A549 treated with RU486 at 1 μM for 4 hours (cell line): Measurements from ENCODE around the gene ANKRD31. TPM values are rescaled to one million over a fixed set of nuclear protein-coding genes. Genes with fewer than 3 reads are reported as not detected.

Experiments
- total RNA-seq: library from RNA; stranded (reverse); fragments of 200-300 nt; extraction: Qiagen RNA extraction; gene quantifications from 5 replicates; pipeline ENCODE4 v1.2.3, GENCODE V29; 2022; ENCODE audit warnings: low read depth

ANKRD31 gene, protein sequence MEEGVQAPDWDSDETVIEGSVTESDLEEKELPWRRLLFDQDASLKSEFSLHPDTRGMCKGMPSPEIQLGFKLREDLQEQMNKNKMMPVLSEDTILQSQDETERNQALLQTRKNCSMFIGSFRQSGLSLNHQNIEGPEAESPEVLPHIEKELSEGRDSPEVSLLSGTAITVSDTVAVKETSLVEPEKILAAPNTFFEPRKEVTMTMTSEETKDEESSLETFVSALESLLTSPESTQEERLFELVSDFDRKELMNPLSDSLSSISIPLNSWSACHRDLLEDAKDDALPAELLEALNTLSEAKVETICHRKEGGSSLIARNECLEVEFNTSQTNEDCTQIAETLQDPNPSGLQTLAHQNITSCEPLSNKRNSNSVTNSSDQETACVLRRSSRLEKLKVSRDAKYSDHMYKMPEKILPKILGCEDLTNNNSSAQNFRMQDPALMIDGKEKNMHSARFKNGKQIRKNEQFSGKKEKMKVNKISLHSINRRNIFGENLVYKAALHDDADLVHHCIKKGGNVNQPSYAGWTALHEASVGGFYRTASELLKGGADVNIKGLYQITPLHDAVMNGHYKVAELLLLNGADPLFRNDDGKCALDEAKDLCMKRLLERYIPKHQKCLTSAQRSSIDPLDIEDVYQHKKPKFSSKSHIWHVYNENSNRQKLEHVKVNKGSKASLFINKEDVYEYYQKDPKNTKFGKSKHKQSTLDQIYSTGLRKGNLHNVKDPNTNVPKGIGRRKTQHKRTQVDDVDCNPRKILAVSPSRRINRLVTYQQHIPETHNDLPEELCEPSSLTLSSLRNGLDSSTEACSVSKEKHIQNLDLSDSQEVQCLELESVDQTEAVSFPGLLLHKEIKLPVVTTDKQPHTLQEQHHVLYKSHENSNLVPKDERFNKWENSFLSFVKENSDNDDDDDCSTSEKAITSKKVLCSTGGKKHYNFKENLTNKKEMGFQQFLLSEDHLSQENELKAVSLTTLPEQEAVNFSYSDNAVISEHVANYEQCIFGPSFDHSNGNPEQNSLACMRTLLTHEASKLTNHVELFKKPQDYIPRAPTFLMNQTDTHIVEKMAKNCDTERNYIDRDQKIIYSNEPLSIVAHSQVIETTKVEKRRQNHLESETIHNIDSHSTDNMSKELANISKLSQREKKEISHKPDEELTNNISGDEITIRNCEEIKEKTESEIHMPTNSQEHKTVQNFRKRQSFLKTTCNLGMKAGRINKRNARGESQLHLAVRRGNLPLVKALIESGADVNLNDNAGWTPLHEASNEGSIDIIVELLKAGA (N-terminal part only)
- total RNA-seq = 0.05 to 0.07 TPM (median 0.06 TPM) in 4 of 5 replicates, not detected in the other

DNA sequence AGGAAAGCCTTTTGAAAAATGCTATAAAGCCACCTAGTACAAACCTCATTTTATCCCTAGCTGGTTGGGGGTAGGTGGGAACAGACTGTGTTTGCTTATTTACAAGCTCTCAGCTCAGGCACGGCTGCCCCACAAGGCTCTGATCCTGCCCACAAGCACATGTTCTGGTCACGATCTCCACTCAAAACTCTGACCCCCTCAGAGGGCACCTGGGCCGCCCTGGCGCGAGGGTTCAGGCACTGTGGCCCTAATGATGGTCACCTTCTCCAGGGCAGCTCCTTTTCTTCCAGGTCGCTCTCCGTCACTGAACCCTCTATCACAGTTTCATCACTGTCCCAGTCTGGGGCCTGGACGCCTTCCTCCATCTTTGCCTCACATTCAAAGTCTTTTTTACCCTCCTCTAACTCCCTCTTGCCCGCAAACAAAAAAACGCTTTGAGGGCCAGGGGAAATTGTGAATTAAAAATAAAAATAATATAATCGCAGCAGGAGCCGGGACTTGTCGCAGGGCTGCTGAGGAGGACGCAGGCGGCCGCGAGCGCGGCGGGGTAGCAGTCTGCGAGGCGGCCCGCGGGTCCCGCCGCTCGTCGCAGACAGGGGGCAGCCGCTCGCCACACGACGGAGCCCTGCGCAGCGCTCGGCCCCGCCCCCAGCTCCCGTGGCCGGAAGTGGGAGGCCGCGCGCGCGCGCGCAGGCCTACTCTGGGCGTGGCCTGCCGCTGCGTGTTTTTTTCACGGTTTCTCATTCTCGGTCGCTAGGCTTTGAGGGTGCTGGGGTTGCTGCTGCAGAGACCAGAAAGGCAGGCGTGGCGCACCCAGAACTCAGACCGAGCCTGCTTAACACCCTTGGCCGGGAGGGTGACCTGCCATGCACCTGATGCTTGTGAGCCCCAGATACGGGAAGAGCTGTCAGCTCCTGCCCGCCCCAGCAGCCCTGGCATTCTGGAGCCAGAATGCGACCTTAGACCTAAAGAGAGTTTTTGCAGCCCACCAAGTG, at the start of gene ANKRD31:
ANKRD31 (minus strand) TSS at position 557 of the 995 bp plus-strand sequence; CDS start at position 365, 192 bp downstream.

GRCh38 chr5:75052192-75053053, 184.3 kb downstream of the ANKRD31 start, which contains the start of gene GCNT4:
GCNT4 (minus strand) TSS chr5:75052558; CDS start chr5:75030037, 22,521 bp downstream.

Other genes with a start within 250 kb of the ANKRD31 start
- gene GCNT4, start 184.3 kb downstream of the ANKRD31 start, total RNA-seq = 0.24 to 0.56 TPM (median 0.46 TPM) in 5 replicates
- 28.2 to 31.9 TPM (median 29.9 TPM) in 5 replicates for gene HMGCR, start 100.3 kb upstream of the ANKRD31 start, total RNA-seq